HG02763 (cell line): ENCODE results near the gene RASSF5.

Experiments used
- ATAC-seq: cut with Tn5 transposase; IDR thresholded peaks from one replicate; pipeline ENCODE4 v1.9.1; 2021; ENCODE audit warnings: mild to moderate bottlenecking, moderate library complexity; ENCODE audit not compliant: unreplicated experiment

The RASSF5 gene

DNA sequence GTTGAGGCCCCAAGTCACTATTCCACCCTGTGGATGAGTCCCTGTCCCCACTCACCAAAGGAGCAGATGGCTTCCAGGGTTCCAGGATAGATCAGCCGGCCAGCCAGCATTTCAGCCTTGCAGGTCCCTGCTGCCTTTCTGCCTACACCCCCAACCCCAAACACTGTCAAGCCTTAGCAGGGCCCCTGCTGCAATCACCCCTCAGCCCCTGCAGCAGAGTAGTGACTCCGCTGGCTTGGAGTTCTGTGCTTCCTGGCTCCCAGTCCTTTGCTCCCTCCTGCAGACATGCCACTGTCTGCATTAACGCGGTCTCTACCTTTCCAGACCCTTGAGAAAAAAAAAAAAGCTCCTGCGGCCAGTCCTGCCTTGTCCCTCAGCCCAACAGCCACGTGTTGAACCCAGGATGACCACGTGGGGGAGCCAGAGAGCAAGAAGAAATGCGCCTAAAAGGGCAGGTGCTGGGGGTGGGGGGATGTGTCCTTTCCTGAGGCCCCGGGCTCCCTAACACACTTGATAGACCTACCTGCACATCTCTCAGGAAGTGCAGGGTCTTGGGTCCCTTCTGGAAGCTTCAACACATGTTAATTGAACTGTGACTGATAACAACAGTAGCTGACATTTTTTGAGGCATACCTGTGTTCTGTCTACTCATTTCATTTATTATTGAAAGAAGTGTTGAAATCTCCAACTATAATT is 37.4 kb downstream of the RASSF5 start:
- no peak for ATAC-seq

DNA sequence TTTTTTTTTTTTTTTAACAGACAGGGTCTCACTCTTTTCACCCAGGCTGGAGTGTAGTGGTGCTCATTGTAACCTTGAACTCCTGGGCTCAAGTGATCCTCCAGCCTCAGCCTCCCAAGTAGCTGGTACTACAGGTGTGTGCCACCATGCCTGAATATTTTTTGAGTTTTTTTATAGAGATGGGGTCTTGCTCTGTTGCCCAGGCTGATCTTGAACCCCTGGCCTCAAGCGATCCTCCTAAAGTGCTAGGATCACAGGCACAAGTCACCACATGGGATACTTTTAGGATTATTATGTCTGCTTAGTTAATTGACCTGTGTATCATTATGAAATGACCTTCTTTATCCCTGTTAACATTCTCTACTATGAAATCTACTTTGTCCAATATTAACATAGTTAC is 38.0 kb downstream of the RASSF5 start:
- ATAC-seq: no peak

DNA sequence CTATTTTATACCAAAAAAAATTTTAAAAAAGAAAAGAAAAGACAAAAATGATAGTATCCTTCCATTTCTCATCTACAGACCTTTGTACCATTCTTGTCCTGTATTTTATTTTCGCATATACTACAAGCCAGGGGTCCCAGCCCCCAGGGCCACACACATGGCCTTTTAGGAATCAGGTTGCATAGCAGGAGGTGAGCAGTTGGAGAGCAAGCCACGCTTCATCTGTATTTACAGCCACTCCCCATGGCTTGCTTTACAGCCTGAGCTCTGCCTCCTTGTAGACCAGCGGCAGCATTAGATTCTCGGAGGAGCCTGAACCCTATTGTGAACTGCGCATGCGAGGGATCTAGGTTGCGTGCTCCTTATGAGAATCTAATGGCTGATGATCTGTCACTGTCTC is 39.8 kb downstream of the RASSF5 start:
- ATAC-seq: no peak

DNA sequence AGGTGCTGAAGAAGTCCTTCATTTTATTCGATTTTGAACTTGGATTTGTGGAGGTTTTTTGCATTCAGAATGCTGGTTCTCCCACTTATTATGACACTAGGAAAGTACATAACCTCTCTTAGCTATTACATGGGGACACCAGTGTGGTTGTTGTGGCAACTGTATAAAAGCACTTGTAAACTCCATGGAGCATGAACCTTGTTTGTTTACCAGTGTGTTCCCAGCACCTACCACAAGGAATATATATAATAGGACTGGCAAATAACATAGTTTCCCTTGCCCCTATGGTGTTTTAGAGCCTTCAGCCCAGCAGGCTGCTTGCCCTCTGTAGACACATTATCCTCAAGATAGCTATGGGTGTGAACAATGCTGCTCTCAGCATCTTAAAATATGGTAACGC is 43.1 kb downstream of the RASSF5 start:
- ATAC-seq: no peak

DNA sequence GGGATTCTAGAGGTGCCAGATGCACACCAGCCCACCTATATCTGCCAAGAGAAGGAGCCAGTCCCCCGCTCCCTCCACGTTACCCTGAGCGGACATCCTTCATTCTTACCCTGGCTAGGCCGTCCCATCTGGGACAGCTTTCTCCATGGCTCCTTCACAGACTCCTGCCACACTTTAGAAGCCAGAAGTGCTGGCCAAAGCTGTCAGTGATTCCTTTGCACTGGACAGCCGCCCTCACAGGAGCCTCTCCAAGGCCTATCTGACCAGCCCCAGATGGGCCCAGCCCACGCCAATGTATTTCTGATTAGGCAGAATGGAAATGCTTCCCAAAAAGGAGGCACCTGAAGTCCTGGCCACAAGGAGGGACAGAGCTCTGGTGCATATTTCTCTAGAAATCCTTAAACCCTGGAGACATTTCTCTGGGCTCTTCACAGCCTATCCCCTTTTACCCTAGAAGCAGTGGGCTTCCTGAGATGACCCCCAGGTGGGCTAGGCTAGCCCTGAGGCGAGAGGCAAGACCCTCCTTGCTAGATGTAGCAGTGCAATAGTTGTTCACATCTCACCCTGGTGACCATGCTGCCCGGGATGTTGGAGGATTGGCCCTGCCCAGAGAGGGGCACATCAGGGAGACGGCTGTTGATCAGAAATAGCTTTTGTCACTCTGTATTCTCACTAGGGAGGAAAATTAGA is 44.1 kb downstream of the RASSF5 start:
- no peak for ATAC-seq

DNA sequence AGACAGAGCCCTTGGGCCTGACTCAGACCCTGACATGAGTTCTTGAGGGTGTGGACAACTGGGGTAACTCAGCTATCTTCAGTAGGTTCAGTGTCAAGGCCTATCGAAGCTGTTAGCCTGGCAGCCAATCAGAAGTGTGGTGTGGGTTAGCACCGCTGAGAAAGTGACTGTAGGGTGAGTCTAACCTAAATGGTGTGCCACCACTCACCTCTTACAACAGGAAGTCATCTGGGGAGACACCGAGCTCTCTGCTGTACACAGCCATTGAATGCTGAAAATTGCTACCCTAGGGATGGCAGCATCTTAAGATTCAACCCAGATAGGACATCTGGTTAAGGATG is 44.6 kb downstream of the RASSF5 start:
- no peak for ATAC-seq

DNA sequence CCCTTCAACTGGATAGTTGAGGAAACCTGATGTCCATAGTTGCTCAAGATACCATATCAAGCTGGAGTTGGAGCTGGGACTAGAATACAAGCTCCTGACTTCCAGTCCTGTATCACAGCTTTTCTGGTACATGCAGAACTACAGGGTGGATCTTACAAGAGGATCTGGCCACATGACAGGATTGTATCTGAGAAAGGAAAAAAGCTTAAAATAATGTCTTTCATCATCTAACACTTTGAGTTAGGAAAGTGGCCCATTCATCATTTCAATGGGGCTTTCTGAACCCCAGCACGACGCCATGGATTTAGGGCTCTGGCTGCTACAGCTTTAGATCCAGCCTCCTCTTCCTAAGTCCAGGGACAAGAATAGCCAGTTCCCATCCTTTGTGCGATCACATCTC is 46.9 kb downstream of the RASSF5 start:
- ATAC-seq: no peak

DNA sequence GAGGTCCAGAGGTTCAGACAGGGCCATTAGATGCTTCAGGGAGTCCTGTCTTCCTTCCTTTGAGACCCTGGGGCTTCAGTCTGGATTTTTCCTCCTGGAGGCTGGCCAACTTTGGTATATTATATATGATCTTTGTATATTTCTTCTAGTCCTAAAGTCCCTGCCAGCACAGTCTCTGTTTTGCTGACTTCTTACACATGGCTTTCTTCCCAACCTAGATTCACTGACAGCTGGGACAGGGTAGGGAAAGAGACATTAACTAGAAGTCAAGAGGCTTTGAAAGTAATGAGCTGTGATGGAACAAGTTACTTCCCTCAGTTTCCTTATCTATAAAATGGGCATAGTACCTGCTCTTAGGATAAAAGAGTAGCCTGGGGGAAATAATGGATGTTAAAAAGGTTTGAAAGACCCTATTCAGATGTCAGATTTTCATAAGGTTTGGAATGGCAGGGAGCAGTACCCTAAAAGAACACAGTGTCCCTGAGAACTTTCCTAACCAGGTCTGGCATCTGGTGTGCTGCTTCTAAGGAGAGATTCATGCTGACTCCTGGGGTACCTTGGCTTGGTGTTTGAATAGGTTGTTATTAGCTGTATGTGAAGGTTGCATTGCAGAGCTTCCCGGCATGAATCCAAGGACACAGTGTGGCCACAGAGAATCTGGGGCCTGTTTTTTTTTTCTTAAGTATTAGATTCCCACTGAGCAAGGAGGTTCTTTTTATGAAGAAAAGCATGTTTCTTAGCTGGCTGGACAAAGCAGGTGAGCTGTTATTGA is 47.6 kb downstream of the RASSF5 start:
- ATAC-seq: no peak

DNA sequence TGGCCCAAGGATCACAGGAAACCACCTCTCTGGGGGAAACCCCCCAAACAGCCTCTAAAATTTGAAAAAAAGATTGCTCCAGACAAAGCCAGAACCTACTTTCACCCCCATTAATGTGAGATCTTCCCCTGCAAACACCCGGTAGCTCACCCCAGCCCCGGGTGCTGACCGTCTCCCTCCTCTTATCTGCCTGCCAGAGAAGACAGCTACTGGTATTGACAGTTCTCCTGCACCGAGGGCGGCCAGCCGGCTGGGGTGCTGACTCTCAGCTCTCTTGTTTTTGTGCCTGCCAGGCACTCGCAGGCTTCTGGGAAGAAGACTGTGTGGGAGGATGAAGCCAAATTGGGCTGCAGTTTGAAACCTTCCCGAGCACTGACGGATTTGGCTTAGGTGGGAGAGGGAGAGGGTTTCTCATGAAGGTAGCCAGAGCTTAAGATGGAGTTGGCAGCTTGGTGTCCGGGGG is 48.2 kb downstream of the RASSF5 start:
- no peak for ATAC-seq

DNA sequence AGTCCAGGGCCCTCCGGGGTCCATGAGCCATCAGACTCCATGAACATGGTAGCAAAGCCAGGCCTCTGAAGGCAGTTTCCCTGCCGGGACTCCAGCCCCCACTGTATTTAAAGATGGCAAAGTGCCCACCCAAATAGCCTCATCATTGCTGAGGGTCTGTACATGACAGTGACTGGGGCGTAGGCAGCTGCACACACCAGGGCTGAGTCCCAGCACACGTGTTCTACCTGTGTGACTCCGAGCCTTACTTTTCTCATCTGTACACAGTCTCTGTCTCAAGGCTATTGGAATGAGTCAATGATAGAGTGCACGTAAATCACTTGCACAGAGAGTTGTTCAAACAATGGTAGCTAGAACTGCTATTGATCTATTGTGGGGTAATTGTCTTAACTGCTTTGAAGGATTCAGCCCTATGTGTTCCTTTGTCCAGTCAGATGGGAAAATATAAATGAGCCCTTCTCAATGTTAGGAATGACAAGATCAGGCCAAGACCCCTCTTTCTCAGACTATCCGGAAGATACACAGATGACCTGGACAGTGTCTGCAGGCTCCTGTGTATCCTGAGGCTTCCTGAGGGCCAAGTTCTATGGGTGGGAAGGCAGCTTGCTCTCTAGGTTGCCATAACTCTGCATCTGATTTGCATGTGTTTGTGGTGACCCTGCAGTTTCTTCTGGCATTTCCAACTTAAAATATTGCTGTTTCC is 48.9 kb downstream of the RASSF5 start:
- ATAC-seq: no peak

DNA sequence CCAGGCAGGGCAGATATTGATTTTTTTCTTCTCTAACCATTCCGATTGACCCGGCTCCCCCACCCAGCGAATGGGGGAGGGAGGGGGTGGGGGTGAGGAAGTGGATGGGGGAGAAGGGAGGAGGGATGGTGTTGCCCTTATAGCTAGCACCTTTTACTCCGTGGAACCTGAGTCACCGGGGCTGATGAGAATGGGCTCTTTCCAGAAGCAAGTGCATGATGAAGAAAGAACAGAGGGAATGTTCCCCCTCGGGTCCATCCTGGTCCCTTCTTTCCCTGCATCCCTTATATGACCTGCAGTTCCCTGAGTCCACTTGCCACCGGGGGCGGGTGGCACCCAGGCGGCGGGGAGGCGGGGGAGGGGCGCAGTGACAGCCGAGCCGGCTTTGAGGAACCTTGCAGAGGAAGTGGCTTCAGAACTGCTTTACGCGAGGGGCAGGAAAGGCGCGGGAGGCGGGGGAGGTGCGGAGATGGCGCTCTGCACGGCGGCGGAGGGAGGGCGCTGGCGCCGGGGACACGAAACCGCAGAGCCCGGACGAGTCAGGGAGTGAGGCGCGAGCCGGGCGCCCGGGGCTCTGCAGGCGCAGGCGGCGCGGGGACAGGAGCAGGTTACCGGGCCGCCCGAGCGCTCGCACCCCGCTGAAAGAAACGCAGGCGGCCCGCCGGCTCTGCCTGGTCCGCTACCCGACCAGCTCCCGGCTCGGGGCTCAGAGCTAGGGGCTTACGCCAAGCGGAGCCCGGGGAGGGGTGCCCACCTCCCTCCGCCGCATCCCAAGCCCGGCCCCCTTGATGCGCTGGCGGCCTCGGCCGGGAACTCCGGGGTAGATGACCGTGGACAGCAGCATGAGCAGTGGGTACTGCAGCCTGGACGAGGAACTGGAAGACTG is 49.7 kb downstream of the RASSF5 start:
- ATAC-seq: peak; percentile 47

DNA sequence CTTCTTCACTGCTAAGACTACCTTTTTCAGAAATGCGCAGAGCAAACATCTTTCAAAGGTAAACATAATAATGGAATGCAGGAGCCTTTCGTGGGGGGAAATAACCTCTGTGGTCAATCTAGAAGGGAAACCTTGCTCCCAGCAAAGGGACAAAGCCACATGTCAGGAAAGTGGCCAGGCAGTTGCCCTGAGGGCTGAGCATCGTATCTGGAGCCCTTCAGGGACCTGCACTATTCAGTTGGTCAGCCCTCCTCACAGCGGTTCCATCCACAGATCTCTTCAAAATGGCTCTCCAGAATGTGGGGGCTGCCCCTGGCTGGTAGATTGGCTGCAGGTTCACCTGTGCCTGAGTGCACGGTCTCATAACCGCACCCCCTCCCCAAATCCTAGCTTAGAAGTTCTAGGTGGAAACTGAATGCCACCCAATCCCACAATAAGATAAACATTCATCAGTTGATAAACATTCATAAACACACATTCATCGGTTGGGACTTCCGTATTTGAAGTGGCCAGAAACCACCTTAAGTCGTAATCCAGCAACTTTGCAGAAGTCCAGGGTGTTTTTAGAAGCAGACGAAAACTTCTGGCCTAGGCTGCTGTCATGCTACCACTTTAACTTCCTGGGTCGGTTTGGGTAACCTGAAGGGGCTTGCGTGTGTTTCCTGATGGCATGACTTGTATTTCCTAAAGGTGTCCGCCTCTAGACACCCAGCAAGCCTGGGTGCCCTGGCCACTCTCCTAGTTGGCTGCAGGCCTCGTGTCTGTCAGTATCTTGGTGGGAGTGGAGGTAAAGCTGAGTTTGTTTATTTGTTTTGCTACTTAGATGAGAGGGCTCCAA is 50.5 kb downstream of the RASSF5 start:
- no peak for ATAC-seq

DNA sequence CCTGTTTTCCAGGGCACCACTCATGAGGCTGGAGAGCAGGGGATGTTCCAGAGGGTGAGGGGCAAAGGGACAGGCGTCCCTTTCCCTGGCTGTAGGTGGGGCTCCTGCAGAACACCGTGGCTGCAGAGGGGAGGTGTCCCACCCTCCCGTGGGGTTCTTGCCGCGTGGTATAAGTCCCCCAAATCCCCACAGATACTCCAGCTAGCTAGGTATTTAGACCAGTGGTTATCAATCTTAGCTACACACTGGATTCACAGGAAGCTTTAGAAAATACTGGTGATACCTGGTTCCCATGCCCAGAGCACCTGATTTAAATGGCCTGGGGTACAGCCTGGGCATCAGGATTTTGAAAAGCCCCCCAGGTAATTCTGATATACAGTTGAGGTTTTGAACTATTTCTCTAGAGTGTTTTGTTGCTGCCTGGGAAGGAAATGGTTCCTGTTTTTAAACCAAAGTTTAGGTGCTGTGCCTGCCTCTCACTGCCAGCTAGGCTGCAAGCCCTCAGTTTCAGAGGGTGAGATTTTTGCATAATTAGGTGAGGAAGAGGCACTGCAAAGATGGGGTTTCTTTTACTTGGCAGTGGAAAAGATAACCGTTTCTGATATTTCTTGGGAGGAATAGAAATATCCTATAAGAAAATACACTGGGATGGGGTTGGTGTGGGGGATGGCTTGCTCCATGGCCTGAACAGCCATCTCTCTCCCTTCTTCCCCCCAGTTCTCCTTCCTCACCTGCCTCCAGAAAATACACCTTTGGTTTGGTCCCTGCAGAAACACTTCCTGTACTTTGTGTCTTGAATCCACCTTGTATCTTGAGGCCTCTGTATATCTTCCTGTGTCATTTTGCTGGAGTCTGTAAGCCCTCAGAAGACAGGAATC is 51.7 kb downstream of the RASSF5 start:
- no peak for ATAC-seq

DNA sequence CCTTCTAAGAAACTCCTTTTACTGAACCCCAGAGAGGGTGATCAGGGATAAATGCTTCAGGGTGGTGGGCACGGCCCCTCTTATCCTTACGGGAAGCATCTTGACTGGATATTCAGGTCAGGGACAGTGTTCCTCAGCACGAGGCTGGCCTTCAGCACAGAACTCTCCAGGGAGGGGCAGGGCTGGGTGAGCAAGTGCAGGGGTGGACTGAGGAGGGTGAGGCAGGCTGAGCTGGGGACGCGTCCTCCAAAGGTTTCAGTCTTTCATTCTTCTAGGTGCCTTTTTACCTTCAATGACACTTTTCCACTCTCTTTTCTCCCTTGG is 52.3 kb downstream of the RASSF5 start:
- ATAC-seq: no peak

DNA sequence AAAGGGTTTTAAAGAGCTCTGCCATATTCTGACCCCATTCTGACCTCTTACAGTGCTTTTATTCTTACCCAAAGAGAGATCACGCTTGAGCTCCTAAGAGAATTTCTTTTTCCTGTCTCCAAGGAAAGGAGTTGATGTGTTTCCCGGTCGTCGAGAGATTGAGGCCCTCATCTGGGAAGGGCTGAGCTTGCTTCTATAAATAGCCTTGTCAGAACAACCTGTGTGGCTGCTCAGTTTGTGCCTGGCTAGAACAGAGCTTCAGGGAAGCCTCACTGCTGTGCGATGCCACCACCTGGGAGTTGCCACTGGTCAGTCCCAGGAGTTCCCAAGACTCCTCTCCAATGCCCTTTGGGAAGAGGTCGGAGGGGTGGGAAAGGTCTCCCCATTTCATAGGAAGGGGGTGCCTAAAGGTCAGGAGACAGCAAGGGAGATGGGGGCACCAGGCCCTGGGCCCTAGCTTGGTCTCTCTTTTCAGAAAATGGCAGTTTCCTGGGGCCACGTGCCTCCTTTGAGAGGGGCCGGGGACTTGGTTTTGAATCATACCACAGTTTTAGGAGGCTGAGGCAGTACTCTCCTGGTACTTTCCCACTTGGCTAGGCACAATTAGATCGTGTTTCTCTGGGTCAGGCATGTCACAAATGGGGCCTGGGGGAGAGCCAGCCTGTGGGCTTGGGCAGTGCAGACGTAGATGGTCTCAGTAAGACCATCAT is 52.8 kb downstream of the RASSF5 start:
- no peak for ATAC-seq

DNA sequence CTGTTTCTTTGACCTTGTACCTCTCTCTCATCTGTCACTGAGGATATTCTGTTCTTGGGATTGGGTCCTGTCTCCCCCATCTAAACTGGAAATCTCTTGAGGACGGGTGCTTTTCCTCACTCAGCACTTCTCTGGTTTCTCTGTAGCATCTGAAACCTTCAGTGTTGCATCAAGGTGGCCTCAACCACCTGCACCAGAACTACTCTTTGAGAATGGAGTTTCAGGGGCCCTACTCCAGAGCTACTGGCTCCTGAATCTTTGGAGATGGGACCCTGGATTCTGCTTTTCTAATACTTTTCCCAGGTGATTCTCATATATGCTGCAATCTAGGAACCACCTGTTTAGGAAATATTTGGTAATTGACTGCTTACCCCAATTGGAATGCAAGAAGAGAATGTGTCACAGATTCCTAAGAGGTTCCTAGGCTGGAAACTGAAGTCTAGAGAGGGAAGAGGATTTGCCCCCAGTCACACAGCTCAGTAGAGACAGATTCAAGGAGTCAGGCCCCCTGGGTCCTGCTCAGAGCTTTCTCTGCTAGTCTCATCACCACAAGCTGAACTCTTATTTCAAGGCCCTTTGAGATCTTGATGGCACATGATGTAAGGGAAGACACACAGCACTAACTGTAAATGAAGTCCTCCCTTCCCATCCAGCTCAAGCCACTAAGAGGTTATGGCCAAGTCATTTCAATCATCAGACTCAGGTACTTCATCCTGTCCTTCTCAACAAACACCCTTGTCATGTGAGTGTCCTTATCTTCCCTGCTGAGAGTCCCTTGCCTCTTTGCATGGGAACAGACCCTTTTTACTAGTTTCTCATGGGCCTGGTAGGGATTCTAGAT is 56.3 kb downstream of the RASSF5 start:
- ATAC-seq: peak; percentile 33

DNA sequence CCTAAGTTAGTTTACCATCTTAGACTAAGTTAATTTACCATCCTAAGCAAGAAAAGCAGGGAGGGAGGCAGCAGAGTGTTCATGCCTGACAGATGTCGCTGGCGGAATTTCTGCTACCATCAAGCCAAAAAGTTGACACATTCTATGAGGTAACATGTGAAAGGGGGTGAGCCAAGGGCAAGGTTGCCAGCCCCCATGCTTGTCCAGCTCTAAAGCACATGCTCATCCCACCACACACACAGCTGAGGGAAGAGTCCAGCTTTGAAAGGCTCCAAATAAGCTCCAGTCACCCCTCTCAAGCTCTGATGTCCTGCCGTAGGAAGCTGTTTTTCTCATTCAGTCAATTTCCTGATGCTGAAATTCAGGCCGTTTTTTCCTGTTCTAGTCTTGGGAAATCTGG is 58.7 kb downstream of the RASSF5 start:
- no peak for ATAC-seq
